ENCODE measurements around the gene WDR46.
"Not testable (repeated sequence)": the region's sequence is repeated elsewhere in the genome, so short reads cannot be mapped to it uniquely, and the experiment has no call there.

Gene WDR46

GRCh38 chr6:33276864-33277662, 12.0 kb downstream of the WDR46 start, which contains the start of gene B3GALT4:
Gene B3GALT4 (plus strand): TSS chr6:33277123. CDS start chr6:33277420, 297 bp downstream.
- H3K27me3 ChIP-seq: no peaks in the 10 kb centered on the region
- peak; percentile 44 for TF ChIP-seq CTCF (IDR thresholded peaks at IDR 0.05; ENCODE audit: low read depth, low read length)
- no peaks in the 10 kb centered on the region for H3K4me1 ChIP-seq
- H3K9me3 ChIP-seq: no peaks in the 10 kb centered on the region
- peak within 1 kb of the TSS; percentile 61 for H3K4me3 ChIP-seq (ENCODE audit: low read depth, low read length)
- DNase-seq: peak; percentile 87
- H3K36me3 ChIP-seq: peaks cover 78% of the 10 kb centered on the region

GRCh38 chr6:33276581-33276863, 12.5 kb downstream of the WDR46 start:
- DNase-seq: no peak
- TF ChIP-seq CTCF (IDR thresholded peaks at IDR 0.05; ENCODE audit: low read depth, low read length): no peak
- H3K4me3 ChIP-seq (ENCODE audit: low read depth, low read length): peak overlapping the region; percentile 61
- no peaks in the 10 kb centered on the region for H3K27me3 ChIP-seq
- no peaks in the 10 kb centered on the region for H3K9me3 ChIP-seq
- H3K36me3 ChIP-seq: peaks cover 78% of the 10 kb centered on the region
- H3K4me1 ChIP-seq: no peaks in the 10 kb centered on the region

DNA sequence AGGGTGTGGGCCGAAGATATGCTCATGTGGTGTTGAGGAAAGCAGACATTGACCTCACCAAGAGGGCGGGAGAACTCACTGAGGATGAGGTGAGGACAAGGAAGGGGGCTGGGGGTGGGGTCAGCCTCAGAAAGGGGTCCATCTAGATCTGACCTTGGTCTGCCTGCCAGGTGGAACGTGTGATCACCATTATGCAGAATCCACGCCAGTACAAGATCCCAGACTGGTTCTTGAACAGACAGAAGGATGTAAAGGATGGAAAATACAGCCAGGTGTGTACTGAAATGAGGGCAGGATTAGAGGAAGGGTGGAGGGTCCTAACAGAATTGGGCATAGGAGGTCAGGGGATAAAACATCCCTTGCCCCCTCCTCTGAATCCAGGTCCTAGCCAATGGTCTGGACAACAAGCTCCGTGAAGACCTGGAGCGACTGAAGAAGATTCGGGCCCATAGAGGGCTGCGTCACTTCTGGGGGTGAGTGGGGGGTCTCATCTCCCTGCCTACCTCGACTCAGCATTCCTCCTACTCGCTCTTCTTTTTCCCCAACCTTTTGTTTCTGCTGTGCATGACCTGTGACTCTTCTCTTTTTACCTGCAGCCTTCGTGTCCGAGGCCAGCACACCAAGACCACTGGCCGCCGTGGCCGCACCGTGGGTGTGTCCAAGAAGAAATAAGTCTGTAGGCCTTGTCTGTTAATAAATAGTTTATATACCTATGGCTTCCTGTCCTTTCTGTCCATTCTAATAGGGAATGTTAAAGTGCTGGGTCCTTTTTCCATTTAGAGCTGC, 13.1 kb downstream of the WDR46 start:
- H3K9me3 ChIP-seq, H3K4me1 ChIP-seq, H3K27me3 ChIP-seq, DNase-seq: not testable (repeated sequence)
- Histone ChIP-seq H3K36me3 (peaks cover 78% of the 10 kb centered on the region), H3K4me3 (ENCODE audit: low read depth, low read length) (peak overlapping the region; percentile 92)

DNA sequence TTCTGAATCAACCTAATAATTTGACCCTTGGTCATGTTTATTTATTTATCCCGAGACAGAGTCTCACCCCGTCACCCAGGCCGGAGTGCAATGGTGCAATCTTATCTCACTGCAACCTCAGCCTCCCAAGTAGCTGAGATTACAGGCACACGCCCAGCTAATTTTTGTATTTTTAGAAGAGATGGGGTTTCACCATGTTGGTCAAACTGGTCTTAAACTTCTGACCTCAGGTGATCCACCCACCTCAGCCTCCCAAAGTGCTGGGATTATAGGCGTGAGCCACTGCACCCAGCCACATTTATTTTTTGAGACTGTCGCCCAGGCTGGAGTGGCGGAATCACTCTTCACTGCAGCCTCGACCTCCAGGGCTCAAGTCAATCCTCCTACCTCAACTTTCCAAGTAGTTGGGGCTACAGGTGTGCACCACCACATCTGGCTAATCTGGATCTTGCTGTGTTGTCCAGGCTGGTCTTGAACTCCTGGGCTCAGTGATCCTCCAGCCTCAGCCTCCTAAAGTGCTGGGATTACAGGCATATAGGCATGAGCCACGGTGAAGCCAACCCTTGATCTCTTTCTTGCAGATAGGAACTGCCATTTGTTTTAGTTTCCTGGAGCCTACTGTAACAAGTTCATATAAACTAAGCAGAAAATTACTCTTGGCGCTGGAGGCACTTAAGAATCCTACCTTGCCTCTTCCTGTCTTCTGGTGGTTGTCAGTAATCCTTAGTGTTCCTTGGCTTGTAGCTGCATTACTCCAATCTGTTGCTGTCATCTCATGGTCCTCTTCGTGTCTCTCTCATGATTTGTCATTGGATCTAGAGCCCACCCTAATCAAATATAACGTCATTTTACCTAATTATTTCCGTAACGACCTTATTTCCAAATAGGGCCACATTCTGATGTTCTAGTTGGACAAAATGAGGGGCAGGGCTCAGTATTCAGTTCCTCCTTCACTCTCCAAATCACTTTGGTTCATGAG, 14.8 kb downstream of the WDR46 start:
- no peak for TF ChIP-seq CTCF (IDR thresholded peaks at IDR 0.05; ENCODE audit: low read depth, low read length)
- Histone ChIP-seq H3K4me1 (no peaks in the 10 kb centered on the region), H3K9me3 (no peaks in the 10 kb centered on the region), H3K4me3 (ENCODE audit: low read depth, low read length) (peak overlapping the region; percentile 92), H3K27me3 (no peaks in the 10 kb centered on the region), H3K36me3 (peaks cover 64% of the 10 kb centered on the region)
- no peak for DNase-seq

DNA sequence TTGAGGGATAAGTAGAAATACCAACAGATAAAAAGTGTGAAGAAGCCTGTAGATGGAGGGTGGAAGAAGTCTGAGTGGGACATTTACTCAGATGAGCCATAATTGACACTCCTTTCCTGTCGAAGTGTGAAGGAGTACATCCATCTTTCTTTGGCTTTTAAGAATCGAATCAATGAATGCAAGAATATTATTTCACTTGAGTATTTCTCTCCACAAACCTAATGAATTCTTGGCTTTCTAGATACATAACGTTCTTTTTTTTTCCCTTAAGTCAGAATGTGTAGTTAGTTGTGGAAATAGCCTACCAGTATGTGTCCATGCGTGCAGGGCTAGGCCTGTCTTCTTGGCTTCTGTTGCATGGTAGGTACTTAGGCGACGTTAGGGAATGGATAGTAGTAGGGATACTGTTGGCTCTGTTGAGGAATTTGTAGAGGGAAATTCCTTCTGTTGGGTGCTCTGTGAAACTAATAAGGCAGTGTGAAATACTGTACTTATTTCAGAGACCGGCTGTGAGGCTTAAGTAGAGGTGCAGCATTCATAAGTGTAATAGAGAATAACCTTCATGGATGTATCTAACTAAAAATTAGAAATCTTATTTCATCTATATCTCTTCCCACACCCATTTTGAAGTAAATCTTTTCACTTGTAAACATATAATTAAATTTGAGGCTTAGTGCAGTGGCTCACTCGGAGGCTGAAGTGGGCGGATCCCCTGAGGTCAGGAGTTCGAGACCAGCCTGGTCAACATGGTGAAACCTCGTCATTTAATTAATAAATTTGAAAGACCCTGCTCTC, 15.7 kb downstream of the WDR46 start:
- TF ChIP-seq CTCF (IDR thresholded peaks at IDR 0.05; ENCODE audit: low read depth, low read length): no peak
- H3K4me3 ChIP-seq (ENCODE audit: low read depth, low read length): peak overlapping the region; percentile 92
- DNase-seq: no peak
- no peaks in the 10 kb centered on the region for H3K27me3 ChIP-seq
- H3K36me3 ChIP-seq: peaks cover 59% of the 10 kb centered on the region
- H3K9me3 ChIP-seq: no peaks in the 10 kb centered on the region
- H3K4me1 ChIP-seq: no peaks in the 10 kb centered on the region

Data from BE2C (cell line).